ENCODE results near the gene TFDP1.
"Not testable (repeated sequence)": the region's sequence is repeated elsewhere in the genome, so short reads cannot be mapped to it uniquely, and the experiment has no call there.

The TFDP1 gene

DNA sequence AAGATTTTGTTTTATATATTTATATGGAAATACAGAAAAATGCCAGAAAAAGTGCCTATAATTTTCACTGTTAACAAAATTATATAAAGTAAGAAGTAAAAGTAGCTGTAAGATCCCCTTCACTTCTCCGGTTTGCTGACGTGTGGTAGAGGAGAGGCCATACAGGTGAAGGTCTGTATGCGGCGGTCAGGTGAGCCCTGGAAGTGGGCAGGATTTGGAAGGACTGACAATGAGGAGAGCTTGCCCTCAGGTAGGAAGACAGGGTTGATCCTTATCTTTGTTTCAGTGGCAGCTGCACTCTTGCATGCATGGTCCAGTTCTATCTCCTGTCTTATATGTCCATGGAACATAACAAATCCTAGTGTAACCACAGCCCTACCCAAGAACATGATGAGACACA, 16.9 kb upstream of the TFDP1 start:
- DNase-seq (ENCODE audit: low spot score), result no peak

DNA sequence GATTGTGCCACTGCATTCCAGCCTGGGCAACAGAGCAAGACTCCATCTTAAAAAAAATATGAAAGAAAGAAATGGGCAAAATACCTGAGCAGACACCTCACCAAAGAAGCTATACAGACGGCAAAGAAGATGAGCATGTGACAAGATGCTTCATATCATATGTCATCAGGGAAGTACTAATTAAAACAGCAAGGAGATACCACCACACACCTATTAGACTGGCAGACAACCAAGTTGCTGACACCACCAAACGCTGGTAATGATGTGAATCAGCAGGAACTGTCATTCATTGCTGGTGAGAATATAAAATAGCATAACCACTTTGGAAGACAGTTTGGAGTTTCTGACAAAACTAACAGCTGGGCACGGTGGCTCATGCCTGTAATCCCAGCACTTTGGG, 11.5 kb upstream of the TFDP1 start:
- no peak for DNase-seq (ENCODE audit: low spot score)

DNA sequence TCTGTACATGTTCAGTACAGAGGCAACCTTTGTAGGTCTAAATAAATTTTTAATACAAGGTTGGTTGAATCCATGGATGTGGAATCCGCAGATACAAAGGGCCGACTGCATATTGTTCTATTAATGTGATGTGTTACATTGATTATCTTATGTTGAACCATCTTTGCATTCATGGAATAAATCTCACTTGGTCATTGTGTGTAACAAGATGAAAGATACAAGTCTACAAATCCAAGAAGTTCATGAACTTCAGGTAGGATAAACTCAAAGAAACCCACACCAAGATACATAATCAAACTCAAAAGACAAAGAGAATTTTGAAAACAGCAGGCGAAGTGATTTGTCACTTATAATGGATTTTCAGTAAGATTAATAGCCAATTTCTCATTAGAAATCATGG, 8.0 kb upstream of the TFDP1 start:
- DNase-seq (ENCODE audit: low spot score), result no peak

DNA sequence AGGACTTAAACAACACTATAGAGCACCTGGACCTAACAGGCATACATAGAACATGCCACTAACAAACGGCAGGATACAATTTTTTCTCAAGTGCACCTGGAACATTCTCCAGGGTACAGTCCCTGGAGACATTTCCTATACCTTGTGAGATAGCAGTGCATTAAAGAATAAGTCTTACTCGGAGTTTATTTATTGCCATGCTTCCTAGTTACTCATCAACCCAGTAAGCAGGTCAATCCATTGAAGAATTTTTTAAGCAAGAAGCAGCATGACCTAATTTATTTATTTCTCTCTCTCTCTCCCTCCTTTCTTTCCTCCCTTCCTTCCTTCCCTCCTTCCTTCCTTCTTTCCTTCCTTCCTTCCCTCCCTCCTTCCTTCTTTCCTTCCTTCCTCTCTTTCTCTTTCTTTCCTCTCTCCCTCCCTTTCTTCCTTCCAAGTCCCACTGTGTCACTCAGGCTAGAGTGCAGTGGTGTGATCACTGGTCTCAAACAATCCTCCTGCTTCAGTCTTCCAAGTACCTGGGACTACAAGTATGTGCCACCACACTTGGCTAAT, 6.6 kb upstream of the TFDP1 start:
- no peak for DNase-seq (ENCODE audit: low spot score)

DNA sequence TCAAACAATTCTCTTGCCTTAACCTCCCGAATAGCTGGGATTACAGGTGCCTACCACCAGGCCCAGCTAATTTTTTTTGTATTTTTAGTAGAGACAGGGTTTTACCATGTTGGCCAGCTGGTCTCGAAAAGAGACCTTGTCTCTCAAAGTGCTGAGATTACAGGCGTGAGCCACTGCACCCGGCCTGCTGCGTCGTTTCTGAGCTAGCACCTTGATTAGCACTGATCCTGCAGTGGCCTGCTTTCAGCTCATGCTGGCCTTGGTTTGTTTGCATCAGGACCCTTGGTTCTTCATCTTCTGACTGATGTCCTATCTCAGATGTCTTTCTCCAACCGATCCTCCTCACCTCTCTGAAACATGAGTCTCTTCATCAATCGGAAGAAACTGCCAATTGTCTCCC, 4.9 kb upstream of the TFDP1 start:
- no peak for DNase-seq (ENCODE audit: low spot score)

DNA sequence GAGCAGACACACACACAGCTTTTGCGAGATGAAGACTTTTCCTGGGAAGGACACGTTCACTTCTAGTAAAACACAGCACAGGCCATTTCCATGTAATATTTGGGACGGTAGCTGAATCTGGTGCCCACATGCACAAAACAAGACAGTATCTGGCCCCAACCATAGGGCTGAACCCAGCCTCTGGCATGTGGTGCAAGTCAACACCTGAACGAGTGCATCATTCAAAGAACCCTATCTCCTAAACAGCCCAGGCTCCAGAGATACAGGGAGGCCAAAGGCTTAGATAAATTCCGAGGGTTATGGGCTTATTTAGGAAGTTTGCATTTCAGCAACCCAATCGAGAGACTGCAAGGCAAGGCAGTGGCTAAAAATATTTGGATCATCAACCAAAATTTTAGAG, 2.7 kb upstream of the TFDP1 start:
- no peak for DNase-seq (ENCODE audit: low spot score)

DNA sequence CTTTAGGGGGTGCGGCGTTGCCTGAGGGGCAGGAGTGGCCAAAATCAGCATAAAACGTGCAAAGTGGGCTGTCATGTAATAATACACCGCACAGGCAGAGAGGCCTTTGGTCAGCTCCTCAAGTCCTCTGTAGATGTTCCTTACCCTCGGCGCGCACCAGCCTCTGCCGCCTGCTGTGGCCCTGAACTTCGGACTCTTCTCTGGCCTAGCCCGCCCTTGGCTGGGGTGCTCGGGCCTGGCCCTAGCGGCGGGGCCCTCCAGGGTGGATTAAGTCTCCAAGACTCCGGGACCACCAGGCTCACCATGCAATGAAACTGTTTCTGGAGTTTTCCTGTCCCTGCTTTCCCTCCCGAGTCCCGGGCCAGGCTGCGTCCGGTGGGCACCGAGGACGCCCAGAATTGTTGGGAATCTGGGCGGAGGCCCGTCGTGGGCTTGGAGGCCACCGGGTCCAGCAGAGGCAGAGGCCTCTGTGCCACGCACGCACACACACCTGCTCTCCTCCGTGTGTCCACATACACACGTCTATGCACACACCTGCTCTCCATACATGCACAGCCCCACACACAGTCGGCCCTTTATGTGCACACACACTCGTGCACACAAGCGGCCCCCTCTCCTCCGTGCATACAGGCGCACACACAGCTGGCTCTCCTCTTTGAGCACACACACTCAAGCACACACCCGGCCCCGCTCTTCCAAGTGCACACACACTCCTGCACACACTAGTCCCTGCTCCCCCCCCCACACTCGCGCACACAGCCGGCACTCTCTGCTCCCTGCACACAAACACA, 1.5 kb upstream of the TFDP1 start:
- DNase-seq (ENCODE audit: low spot score), result no peak

DNA sequence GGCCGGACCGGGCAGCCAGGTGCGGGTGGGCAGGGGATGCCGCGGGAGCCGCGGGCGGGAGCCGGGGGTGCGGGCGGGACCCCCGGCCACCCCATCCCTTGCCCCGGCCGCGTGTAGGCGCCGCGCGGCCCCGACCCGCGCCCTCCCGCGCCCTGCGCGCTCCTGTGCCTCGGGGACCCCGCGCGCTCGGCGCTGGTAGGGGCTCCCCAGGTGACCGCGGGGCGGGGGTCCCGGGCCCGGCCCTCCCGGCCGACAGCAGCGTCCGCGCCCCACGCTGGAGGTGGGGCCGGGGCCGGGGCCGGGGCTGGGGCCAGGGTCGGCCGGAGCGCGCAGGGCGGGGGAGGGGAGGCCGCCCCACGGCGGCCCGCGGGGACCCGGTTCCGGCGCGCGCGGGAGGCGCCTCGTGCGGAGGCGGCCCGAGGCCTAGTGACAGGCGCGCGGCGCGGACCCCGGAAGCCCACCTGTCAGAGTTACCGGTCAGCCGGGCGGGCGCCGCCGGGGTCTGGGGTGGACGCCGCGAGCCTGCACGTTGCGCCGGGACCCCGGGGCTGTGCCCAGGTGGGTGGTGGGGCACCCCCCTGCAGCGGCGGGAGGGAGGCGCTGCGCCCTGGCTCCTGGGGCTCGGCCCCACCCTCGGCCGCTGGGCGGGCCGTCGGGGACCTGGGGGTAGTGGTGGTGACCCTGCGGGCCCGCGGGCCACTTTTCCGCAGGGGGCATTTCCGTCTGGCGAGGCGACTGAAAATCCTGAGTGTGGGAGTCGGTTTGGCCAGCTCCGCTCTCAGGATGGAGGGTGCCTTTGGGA, 518 bp downstream of the TFDP1 start:
- peak; percentile 55 for DNase-seq (ENCODE audit: low spot score)

DNA sequence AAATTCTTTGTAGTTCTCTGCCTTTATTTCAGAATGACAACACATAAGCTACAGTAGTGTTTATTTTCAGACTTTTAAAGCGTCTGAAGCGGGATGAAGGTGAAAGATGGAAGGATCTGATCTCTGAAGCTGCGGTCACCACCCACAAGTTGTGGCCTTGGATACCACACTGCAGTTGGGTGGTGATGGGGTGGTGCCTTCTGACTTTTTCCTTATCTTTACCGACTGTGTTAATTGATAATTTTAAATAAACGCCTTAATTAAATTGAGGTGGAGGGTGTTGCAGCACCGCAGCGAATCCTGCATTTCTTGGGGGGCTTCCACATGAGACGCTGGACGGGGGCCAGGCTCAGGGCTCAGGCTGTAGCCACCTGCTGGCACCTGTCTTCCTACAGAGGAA, 1.3 kb downstream of the TFDP1 start:
- DNase-seq (ENCODE audit: low spot score), result no peak

DNA sequence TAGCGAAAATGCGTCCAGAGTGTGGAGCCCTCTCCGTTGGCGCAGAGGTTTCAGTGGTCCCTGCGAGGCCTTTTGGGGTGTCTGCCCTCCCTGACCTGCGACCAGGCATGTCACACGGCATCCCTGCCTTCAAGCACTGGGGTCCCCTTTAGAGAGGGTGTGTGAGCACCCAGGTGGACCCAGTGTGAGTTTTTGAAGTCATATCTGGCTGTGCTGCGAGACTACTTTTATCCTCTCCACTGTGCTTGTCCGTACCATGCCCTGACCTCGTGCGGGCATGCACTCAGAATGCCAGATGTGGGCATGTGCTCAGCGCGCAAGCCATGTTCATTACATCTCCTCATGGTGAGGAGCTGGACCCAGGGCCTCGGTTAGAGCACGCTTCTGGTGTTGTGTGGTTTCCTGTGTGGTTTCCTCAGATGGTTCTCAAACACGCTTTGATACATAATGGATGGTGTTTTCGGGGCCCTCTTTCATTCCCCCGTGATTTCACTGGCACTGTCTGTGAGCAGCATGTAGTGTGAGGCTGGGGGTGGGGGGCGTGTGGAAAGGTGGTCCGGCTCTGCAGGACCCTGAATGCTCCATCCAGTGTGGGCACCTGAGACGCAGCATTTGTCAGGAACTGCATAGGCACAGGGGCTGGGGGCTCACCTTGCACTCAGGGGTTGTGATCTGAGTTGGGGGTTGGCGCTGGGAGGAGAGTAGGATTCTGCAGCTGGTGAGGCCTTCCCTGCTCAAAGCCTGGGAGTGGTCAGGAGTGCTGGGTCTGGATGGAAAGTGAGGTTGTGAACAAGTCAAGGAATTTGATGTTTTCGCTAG, 2.3 kb downstream of the TFDP1 start:
- DNase-seq (ENCODE audit: low spot score), result no peak

DNA sequence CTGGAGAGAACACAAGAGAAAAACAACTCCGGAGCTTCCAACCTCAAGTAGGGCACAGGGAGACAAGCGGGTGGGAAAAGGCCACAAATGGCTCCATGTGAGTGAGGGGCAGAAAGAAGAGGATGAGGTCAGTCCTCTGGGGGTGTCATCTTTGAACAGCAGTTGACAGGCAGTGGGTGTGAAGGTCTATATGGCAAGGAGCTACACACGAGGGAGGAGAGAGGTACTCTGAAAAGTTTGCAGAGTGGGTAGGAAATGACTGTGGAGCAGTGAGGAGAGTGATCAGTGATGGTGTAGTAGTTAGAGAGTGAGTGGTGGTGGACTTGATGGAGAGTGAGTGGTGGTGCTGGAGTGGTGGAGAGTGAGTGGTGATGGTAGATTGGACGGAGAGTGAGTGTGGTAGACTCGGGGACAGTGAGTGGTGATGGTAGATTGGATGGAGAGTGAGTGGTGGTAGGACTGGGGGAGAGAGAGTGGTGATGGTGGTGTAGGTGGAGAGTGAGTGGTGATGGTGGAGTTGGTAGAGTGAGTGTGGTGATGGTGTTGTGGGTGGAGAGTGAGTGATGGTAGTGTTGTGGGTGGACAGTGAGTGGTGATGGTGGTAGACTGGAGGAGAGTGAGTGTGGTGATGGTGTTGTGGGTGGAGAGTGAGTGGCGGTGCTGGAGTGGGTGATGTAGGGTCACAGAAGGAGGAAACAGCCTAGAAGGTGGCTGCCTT, 4.0 kb downstream of the TFDP1 start:
- DNase-seq (ENCODE audit: low spot score), result no peak

DNA sequence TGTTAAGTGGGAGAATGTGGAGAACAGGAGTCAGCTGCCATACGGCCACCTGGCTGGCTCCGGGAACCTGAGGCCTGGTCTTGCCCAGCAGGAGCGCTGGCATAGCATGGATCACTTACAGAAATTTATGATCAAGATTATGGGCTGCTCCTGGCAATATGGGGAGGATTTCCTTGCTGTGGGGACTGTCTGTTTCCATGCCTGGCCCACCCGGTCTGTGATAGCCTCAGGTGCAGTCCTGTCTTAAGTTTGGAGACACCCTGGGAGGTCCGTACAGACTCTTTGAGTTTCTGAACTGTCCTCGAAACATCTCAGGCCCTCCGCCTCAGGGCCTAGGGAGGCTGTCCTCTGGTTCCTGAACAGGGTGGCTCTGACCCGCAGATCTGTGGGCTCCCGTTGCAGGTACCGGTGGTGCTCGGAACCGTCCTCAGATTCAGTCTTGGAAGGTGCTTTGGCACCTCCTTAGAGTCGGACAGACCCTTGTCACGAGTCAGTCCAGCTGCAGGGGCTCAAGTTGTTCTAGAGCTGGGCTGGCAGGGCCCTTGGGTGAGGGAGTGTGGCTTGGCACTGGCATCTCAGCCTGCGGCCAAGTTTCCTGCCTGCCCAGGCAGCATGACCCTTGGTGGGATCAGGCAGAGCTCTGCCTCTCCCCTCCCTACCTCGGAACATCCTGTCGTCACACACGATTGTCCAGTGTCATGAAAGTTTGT, 4.9 kb downstream of the TFDP1 start:
- DNase-seq (ENCODE audit: low spot score), result no peak

DNA sequence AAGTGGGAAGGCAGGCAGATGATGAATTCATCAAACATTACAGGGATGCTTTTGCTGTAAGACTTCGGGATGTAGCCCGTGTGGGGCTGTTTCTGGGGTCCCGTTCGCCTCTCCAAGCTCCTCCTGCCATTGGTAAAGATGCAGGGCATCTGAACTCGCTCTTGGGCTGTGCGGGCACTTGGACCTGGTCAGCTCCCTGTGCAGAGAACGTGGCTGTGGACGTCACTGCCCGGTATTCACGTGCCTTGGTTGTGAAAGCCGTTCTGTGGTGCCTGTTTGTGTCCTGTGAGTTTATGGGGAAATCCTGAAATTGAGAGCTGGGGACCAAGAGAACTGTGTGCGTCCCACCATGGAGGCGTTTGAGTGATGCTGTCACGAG, 5.4 kb downstream of the TFDP1 start:
- DNase-seq (ENCODE audit: low spot score), result no peak

DNA sequence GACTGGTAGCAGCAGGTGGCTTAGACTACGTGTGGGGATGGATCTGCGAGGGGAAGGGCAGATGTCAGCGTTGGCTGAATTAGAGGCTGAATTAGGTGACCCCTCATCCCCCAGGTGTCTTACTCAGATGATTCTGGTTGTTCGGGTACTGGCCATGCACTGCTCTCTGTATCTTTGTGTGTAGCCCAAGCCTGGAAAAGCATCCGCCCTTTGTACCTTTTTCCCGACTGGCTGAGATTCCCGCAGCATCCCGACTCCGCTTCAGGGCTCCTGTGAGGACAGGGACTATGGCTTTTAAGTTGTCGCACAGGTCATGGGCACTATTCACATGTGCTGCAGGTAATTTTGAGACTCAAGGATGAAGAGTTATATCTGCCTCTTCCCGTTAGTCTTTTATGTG, 7.2 kb downstream of the TFDP1 start:
- no peak for DNase-seq (ENCODE audit: low spot score)

DNA sequence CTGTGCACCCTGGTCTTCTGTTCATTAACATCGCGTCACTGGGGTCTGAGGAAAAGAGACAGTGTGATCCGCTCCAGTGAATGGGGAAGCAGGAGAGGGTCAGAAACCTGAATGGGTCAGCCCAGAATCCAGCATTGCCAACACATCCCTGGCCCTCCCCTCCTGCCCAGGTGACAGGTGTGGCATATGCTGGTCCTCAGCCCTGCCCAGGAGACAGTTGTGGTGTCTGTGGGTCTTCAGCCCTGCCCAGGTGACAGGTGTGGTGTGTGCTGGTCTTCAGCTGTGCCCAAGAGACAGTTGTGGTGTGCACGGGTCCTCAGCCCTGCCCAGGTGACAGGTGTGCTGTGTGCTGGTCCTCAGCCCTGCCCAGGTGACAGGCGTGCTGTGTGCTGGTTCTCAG, 8.0 kb downstream of the TFDP1 start:
- peak; percentile 30 for DNase-seq (ENCODE audit: low spot score)

DNA sequence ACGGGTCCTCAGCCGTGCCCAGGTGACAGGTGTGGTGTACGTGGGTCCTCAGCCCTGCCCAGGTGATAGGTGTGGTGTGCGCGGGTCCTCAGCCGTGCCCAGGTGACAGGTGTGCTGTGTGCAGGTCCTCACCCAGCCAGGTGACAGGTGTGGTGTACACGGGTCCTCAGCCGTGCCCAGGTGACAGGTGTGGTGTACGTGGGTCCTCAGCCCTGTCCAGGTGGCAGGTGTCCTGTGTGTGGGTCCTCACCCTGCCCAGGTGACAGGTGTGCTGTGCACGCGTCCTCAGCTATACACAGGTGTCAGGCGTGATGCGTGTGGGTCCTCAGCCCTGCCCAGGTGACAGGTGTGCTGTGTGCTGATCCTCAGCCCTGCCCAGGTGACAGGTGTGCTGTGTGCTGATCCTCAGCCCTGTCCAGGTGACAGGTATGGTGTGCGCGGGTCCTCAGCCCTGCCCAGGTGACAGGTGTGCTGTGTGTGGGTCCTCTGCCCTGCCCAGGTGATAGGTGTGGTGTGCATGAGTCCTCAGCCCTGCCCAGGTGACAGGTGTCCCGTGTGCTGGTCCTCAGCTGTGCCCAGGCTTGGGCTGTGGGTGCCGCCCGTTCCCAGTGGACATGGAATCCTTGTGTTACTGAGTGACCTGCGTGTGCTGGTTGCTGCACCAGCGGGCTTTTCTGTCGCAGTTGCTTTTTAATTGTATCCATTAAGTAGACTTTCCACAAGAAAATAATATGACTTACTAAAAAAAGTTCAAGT, 9.7 kb downstream of the TFDP1 start:
- not testable (repeated sequence) for DNase-seq (ENCODE audit: low spot score)

DNA sequence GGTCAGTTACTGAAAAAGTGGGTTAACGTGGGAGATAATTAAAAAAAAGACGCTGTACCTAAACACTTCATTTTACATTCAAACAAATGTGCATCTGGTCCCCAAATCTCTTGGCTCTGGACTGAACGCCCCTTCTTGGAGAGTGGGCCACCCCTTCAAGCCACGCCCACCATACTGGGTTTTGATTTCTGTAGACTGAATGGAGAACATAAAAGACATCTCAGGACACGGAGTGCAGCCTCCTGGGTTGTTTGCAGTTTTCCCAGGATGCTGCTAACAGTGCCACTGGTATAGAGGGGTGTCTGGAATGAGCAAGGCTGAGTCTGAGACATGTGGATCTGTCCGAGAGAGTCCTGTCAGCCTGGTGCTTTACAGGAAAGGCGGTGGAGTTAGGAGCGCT, 10.6 kb downstream of the TFDP1 start:
- no peak for DNase-seq (ENCODE audit: low spot score)

DNA sequence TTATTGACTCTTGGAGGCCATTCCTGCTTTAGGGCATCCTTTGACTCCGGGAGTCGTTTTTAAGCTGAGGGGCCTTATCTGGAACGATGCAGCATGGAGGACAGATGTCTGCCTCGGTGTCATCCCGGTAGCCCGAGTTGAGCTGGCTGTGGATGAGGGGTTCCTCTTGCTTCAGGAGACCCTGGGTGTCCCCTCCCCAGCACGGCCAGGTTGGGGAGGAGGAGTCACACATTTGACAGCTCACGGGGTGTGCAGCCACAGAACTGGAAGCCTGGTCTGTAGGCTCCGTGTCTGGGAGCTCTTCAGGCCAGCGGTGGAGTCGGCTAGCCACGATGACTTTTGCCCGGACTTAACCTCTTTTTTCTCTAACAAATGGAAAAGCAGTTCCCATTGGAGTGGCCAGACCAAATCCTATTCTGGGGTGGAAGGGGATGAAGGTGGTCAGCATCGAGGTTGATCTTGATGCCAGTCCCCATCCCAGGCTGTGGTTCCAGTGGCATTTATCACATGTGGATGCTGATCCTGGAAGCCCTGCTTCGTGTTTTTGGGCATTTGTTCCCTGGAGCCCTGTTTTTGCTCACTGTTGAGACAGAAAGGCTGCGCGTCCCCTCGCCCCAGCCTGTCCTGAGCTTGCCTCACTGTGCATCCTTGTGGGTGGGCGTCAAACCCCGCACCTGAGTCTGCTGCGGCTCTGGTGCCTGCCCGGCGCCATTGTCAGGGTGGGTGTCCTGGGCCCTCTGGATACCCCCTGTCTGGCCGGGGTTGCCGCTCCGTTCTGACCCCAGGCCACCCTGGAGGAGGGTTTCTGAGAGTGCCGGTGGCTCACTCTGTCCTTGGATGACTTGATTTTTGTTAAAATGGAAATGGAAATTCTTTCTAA, 12.0 kb downstream of the TFDP1 start:
- no peak for DNase-seq (ENCODE audit: low spot score)

DNA sequence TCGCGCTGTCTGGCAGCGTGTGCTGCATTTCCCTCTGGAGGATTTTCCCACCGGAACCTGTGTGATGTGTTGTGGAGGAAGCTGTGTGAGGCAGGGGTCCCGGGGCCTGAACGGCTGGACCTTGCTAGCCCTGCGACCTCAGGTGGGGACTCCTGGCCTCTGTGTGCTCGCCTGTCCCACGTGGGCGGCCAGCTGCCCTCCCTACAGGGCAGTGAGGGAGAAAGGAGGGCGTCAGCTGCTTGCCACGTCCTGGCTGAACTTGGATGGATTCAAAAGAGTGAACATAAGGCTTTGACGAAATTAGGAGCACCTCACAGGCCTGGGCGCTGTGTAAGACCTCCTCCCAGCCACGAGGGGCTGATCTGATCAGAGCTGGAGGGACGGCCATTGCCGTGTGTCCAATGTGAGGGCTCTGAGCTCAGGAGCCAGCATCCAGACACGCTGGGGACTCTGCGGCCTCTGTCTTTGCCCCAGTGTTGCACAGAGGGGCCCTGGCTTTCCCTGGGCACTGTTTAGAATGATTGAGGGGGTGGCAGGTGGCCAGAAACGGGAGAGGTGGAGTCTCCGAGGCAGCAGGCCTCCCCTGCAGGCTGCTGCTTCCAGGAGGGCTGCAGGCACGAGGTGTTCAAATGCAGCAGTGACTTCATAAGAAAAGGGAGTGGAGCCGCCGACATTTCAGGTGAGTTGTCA, 13.0 kb downstream of the TFDP1 start:
- no peak for DNase-seq (ENCODE audit: low spot score)
